PC-9 (cell line): ENCODE data around the gene PPP3R2. TPM values are rescaled to one million over a fixed set of nuclear protein-coding genes. Genes with fewer than 3 reads are reported as not detected.
A peak's percentile ranks its signal among the peaks of the same experiment; 100 is the strongest.
"Not testable (repeated sequence)": the region's sequence is repeated elsewhere in the genome, so short reads cannot be mapped to it uniquely, and the experiment has no call there.

Experiments used
- BruUV-seq: library from RNA; stranded (reverse); fragments of 400-500 nt; replicated peaks from 2 replicates; lab custom pipeline; 2021; lab: Mats Ljungman, UMichigan
- CTCF ChIA-PET: fragments of 300-600 bp; sonication (Branson Sonifier 250); formaldehyde crosslinking; loops from one replicate; lab custom pipeline; 2022; ENCODE audit warnings: antibody characterized with exemption; lab: Charles Lee
- POLR2A ChIA-PET: fragments of 300-600 bp; sonication (Branson Sonifier 250); formaldehyde crosslinking; loops from one replicate; lab custom pipeline; 2022; ENCODE audit warnings: antibody characterized with exemption; ENCODE audit not compliant: unreplicated experiment; lab: Charles Lee
- DNase-seq, 2 experiments: peaks; one replicate each; pipeline versions ENCODE4 v3.0.0 to v3.0.0-alpha.2; 2015 to 2022; ENCODE audit warnings: mixed read lengths in 1 of 2
- H2AFZ ChIP-seq: fragments of 200-600 bp; sonication (generic); 2 replicates; pipeline ENCODE4 v1.8.1; 2017; ENCODE audit warnings: antibody characterized with exemption
- H3F3A ChIP-seq: fragments of 200-600 bp; sonication (generic); 2 replicates; pipeline ENCODE4 v1.8.1; 2017; ENCODE audit warnings: antibody characterized with exemption, mild to moderate bottlenecking, low read depth; ENCODE audit not compliant: insufficient read depth
- H3K27ac ChIP-seq: fragments of 200-600 bp; sonication (generic); 2 replicates; pipeline ENCODE4 v1.6.1; 2016; ENCODE audit warnings: mixed run types
- H3K27me3 ChIP-seq: fragments of 200-600 bp; sonication (generic); 2 replicates; pipeline ENCODE4 v1.6.1; 2016; ENCODE audit warnings: low read depth, mixed run types; ENCODE audit not compliant: insufficient read depth
- H3K36me3 ChIP-seq: fragments of 200-600 bp; sonication (generic); 2 replicates; pipeline ENCODE4 v1.6.1; 2016; ENCODE audit warnings: low read depth, mixed run types
- H3K4me1 ChIP-seq: fragments of 200-600 bp; sonication (generic); replicated peaks from 2 replicates; pipeline ENCODE4 v1.6.1; 2016; ENCODE audit warnings: mixed run types; ENCODE audit not compliant: insufficient read depth
- H3K4me2 ChIP-seq: fragments of 200-600 bp; sonication (generic); 2 replicates; pipeline ENCODE4 v1.6.1; 2017; ENCODE audit warnings: mixed run types
- H3K4me3 ChIP-seq: fragments of 200-600 bp; sonication (generic); 2 replicates; pipeline ENCODE4 v1.6.1; 2016; ENCODE audit warnings: mixed run types
- H3K79me2 ChIP-seq: fragments of 200-600 bp; sonication (generic); 2 replicates; pipeline ENCODE4 v1.6.1; 2017; ENCODE audit warnings: low read depth, mixed run types
- H3K9me2 ChIP-seq: fragments of 200-600 bp; sonication (generic); 2 replicates; pipeline ENCODE4 v1.8.1; 2017; ENCODE audit warnings: mild to moderate bottlenecking; ENCODE audit not compliant: insufficient read depth
- H3K9me3 ChIP-seq: fragments of 200-600 bp; sonication (generic); 2 replicates; pipeline ENCODE4 v1.8.1; 2016; ENCODE audit warnings: low read depth; ENCODE audit not compliant: insufficient read depth
- H4K20me1 ChIP-seq: fragments of 200-600 bp; sonication (generic); 2 replicates; pipeline ENCODE4 v1.8.1; 2017; ENCODE audit not compliant: insufficient read depth
- CTCF ChIP-seq: fragments of 200-600 bp; sonication (generic); conservative IDR thresholded peaks from 2 replicates; pipeline ENCODE4 v1.6.1; 2017; ENCODE audit warnings: mixed run types, antibody characterized with exemption, mild to moderate bottlenecking, moderate library complexity
- EZH2 ChIP-seq: fragments of 200-600 bp; sonication (generic); IDR thresholded peaks from 2 replicates; pipeline ENCODE4 v1.8.0; 2017; ENCODE audit warnings: antibody characterized with exemption, low read depth
- intact Hi-C: fragments of 100-400 bp; cut with micrococcal nuclease; formaldehyde crosslinking; loops from one replicate; pipeline ENCODE4 v1.10.0; 2022; ENCODE audit not compliant: unreplicated experiment
- total RNA-seq: library from RNA; stranded (reverse); gene quantifications from 2 replicates; pipeline ENCODE4 v1.2.3, GENCODE V29; 2021

Gene PPP3R2
- total RNA-seq, 1 experiment from 2014 or later, result not detected

DNA sequence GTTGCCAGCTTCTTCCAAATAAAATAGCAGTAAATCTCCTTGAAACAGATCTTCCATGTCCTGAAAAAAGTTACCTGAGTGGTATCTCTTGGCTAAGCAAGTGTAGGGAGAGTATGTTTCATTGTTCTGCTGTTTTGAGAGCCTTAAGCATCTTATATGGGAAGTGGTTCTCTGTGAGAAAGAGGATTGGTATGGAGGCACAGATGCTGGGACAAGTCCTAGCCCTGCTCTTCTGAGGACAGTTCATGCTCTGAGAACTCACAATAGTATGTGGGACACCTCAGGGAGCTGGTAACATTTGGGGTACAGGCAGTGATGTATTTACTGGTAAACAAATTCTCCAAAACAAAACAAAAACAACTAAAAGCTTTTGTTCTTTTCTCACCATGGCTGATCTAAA is 2.0 kb downstream of the PPP3R2 start:
- POLR2A ChIA-PET, result no interaction called here
- Histone ChIP-seq H3K4me2 (no peak overlapping the region), H3K9me3 (no peaks in the 10 kb centered on the region), H3K9me2 (no peaks in the 10 kb centered on the region), H3K79me2 (no peaks in the 10 kb centered on the region), H3K36me3 (no peaks in the 10 kb centered on the region), H3K27me3 (peaks cover 30% of the 10 kb centered on the region), H2AFZ (no peak overlapping the region), H3K4me1 (no peaks in the 10 kb centered on the region), H3K4me3 (no peak overlapping the region), H4K20me1 (no peaks in the 10 kb centered on the region), H3F3A (no peaks in the 10 kb centered on the region), H3K27ac (no peak overlapping the region)
- DNase-seq, result no peak
- CTCF ChIA-PET, result interaction anchor here (0.6 kb wide), 2 partner anchors 829 to 1163 kb away, joined by 4 to 5 read pairs; no protein-coding TSS in a partner anchor
- no peak for TF ChIP-seq EZH2
- no peak for TF ChIP-seq CTCF
- BruUV-seq, result no TSS peak
- intact Hi-C loops, result no loop called here

DNA sequence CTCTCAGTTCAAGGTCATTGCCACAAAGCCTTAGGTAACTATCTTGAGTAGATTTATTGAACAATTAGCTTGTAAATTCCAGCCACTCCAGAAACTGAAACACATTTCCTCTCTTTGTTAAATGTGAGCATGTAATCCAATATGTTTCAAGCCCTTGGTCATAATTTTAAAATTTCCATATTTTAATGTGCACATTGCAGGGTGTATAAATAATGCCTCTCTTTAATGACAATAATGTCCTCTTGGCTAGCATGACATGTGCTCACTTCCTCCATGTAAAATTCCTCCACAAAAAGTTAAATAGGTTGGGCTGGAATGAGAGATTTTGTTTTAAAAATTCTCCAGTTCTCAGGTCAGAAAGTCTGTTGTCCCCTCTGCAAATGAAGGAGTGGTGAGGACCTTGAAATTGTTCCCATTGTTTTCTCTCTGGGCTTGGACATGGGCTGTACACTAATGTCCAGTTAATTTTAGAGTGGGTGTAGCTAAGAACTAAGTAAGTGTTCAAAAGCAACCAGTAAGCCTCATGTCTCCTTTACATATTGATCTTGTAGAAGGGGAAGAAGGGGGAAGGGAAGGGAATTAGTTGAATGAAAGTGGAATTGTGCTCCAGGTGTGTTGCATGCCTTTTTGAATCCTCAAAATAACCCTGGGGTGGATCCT is 2.9 kb downstream of the PPP3R2 start:
- BruUV-seq, result no TSS peak
- POLR2A ChIA-PET, result no interaction called here
- CTCF ChIA-PET, result interaction anchor here (0.6 kb wide), 1 partner anchor 1162 kb away, joined by 5 read pairs; no protein-coding TSS in a partner anchor

GRCh38 chr9:101590901-101591300 is 3.9 kb downstream of the PPP3R2 start:
- intact Hi-C loops, result no loop called here
- Histone ChIP-seq H3K27me3 (peaks cover 23% of the 10 kb centered on the region), H3K4me2 (no peak overlapping the region), H3F3A (no peaks in the 10 kb centered on the region), H3K4me1 (no peaks in the 10 kb centered on the region), H3K36me3 (no peaks in the 10 kb centered on the region), H3K4me3 (no peak overlapping the region), H3K79me2 (no peaks in the 10 kb centered on the region), H3K9me3 (no peaks in the 10 kb centered on the region), H3K27ac (no peak overlapping the region), H4K20me1 (no peaks in the 10 kb centered on the region), H2AFZ (no peak overlapping the region), H3K9me2 (no peaks in the 10 kb centered on the region)
- BruUV-seq, result no TSS peak
- POLR2A ChIA-PET, result interaction anchor here (0.6 kb wide), 1 partner anchor 52 kb away, joined by 3 read pairs; no protein-coding TSS in a partner anchor
- TF ChIP-seq CTCF (no peak), EZH2 (no peak)
- CTCF ChIA-PET, result no interaction called here
- no peak for DNase-seq

More for the DNA sequence above, 2.9 kb downstream of the PPP3R2 start:
- Histone ChIP-seq H4K20me1 (no peaks in the 10 kb centered on the region), H3K4me3 (no peak overlapping the region), H3F3A (no peaks in the 10 kb centered on the region), H3K4me1 (no peaks in the 10 kb centered on the region), H3K79me2 (no peaks in the 10 kb centered on the region), H2AFZ (no peak overlapping the region), H3K27me3 (peaks cover 30% of the 10 kb centered on the region), H3K27ac (no peak overlapping the region), H3K9me3 (no peaks in the 10 kb centered on the region), H3K36me3 (no peaks in the 10 kb centered on the region), H3K4me2 (no peak overlapping the region), H3K9me2 (no peaks in the 10 kb centered on the region)
- intact Hi-C loops, result no loop called here
- no peak for DNase-seq
- TF ChIP-seq EZH2 (no peak), CTCF (no peak)

- peak; percentile 10 to 46 for DNase-seq
- BruUV-seq, H4K20me1 ChIP-seq, H3K4me2 ChIP-seq, H3K9me2 ChIP-seq, CTCF ChIA-PET, H3K27ac ChIP-seq, H2AFZ ChIP-seq, H3K36me3 ChIP-seq, H3K9me3 ChIP-seq, POLR2A ChIA-PET, H3K4me1 ChIP-seq, H3K4me3 ChIP-seq, intact Hi-C loops, H3K79me2 ChIP-seq, H3F3A ChIP-seq: not testable (repeated sequence)
- peaks cover 15% of the 10 kb centered on the region for H3K27me3 ChIP-seq
Measured at GRCh38 chr9:101590074-101590473, 4.7 kb downstream of the PPP3R2 start.
